K562 (cell line): ENCODE results near the gene CENPP. TPM values are rescaled to one million over a fixed set of nuclear protein-coding genes. Genes with fewer than 3 reads are reported as not detected.
"Not testable (repeated sequence)": the region's sequence is repeated elsewhere in the genome, so short reads cannot be mapped to it uniquely, and the experiment has no call there.

Source experiments
- ATAC-seq: fragments of 200-7000 bp; cut with Tn5 transposase; 3 replicates; pipeline ENCODE4 v1.9.1; 2020; ENCODE audit warnings: moderate library complexity
- BruUV-seq: library from RNA; stranded (reverse); fragments of 400-500 nt; replicated peaks from 2 replicates; lab custom pipeline; 2021; lab: Mats Ljungman, UMichigan
- CTCF ChIA-PET: fragments of 300-600 bp; formaldehyde crosslinking; extraction: SDS; loops from one replicate; lab custom pipeline; 2021; ENCODE audit warnings: low intra/inter-chr PET ratio; lab: Yijun Ruan, JAX
- POLR2A ChIA-PET: fragments of 300-600, 350-650 bp; sonication (Branson Sonifier 250); formaldehyde crosslinking; extraction: SDS; loops from one replicate; lab custom pipeline; 2021; ENCODE audit warnings: antibody characterized with exemption, inconsistent platforms; lab: Yijun Ruan, JAX
- DNase-seq, 4 experiments: peaks; one replicate each; pipeline versions ENCODE4 v3.0.0 to v3.0.0-alpha.2; 2011 to 2018; ENCODE audit warnings: low spot score in 3 of 4, mixed read lengths in 3 of 4; ENCODE audit errors: extremely low read depth in 1 of 4
- FAIRE-seq: peaks from 2 replicates; lab custom pipeline; 2011; peaks lifted over from hg19 to GRCh38; lab: Jason Lieb, UNC
- H2AFZ ChIP-seq: 2 replicates; pipeline ENCODE4 v1.6.0; 2011; ENCODE audit warnings: low read depth, low read length, control low read depth, inconsistent platforms
- H3K27ac ChIP-seq: fragments of 200-600 bp; 3 replicates; pipeline ENCODE4 v1.8.0; 2011; ENCODE audit warnings: low read depth, mild to moderate bottlenecking, control low read depth, inconsistent platforms, low read length, moderate library complexity, mixed read lengths; ENCODE audit errors: extremely low read depth
- H3K27me3 ChIP-seq, 2 experiments: fragments of 300-600 bp in 1 of 2; 2 replicates in 1 of 2; 3 replicates in 1 of 2; pipeline versions ENCODE4 v1.6.0 to v1.8.0; 2011; ENCODE audit warnings: inconsistent platforms in 2 of 2, low read length in 2 of 2, mild to moderate bottlenecking in 1 of 2, mixed read lengths in 1 of 2, moderate library complexity in 1 of 2; ENCODE audit not compliant: control insufficient read depth in 2 of 2, insufficient read depth in 2 of 2
- H3K36me3 ChIP-seq: fragments of 300-600 bp; 3 replicates; pipeline ENCODE4 v1.8.0; 2011; ENCODE audit warnings: mild to moderate bottlenecking, low read length, inconsistent platforms; ENCODE audit not compliant: control insufficient read depth, insufficient read depth
- H3K4me1 ChIP-seq, 2 experiments: fragments of 200-600 bp in 1 of 2; replicated peaks in 1 of 2; 2 replicates in 1 of 2; 3 replicates in 1 of 2; pipeline versions ENCODE4 v1.5.1 to v1.8.0; 2011; ENCODE audit warnings: inconsistent platforms in 2 of 2, low read length in 2 of 2, mild to moderate bottlenecking in 1 of 2, mixed read lengths in 1 of 2, moderate library complexity in 1 of 2; ENCODE audit not compliant: control insufficient read depth in 2 of 2, insufficient read depth in 2 of 2
- H3K4me2 ChIP-seq: 2 replicates; pipeline ENCODE4 v1.6.1; 2011; ENCODE audit warnings: low read length, control low read depth, inconsistent platforms, mixed read lengths; ENCODE audit not compliant: insufficient read depth
- H3K4me3 ChIP-seq: fragments of 200-600 bp; sonication (generic), shearing (Covaris generic); 2 replicates; pipeline ENCODE4 v1.5.1; 2016; ENCODE audit warnings: control low read depth, inconsistent platforms
- H3K79me2 ChIP-seq: fragments of 200-600 bp; 3 replicates; pipeline ENCODE4 v1.8.0; 2011; ENCODE audit warnings: low read length, inconsistent platforms; ENCODE audit not compliant: control insufficient read depth, insufficient read depth
- H3K9ac ChIP-seq, 2 experiments: 2 replicates each; pipeline versions ENCODE4 v1.6.0 to v1.6.1; 2011; ENCODE audit warnings: low read depth in 2 of 2, low read length in 2 of 2, control low read depth in 1 of 2, inconsistent platforms in 1 of 2, mild to moderate bottlenecking in 1 of 2, mixed read lengths in 1 of 2; ENCODE audit not compliant: insufficient read depth in 1 of 2
- H3K9me1 ChIP-seq: one replicate; pipeline ENCODE4 v1.6.0; 2011; ENCODE audit warnings: inconsistent platforms, mild to moderate bottlenecking, low read length, moderate library complexity; ENCODE audit not compliant: control insufficient read depth, insufficient read depth
- H3K9me3 ChIP-seq: replicated peaks from 2 replicates; pipeline ENCODE4 v1.5.1; 2011; ENCODE audit warnings: low read depth, low read length, inconsistent platforms; ENCODE audit not compliant: control insufficient read depth, insufficient read depth
- H4K20me1 ChIP-seq: replicated peaks from 2 replicates; pipeline ENCODE4 v1.6.1; 2011; ENCODE audit warnings: low read length, inconsistent platforms, mixed read lengths; ENCODE audit not compliant: control insufficient read depth, insufficient read depth
- ZNF354B ChIP-seq: fragments of 250-450 bp; sonication (Bioruptor Pico); IDR thresholded peaks from 2 replicates; pipeline ENCODE4 v1.4.0; 2020
- ZNF507 ChIP-seq: conservative IDR thresholded peaks from 2 replicates; pipeline ENCODE4 v1.6.1; 2017; ENCODE audit warnings: missing genetic modification characterization, missing compliant biosample characterization
- WGBS: fragments of 100-300 bp; shearing (Covaris generic); methylation state at CpG from one replicate; pipeline ENCODE4 v1.1.6; 2016; ENCODE audit warnings: low coverage, mixed read lengths; ENCODE audit not compliant: insufficient coverage; ENCODE audit errors: missing lambda C conversion rate; 5-methylcytosine and 5-hydroxymethylcytosine counted together
- in situ Hi-C: fragments of 300-500 bp; cut with MboI; formaldehyde crosslinking; loops from 4 replicates; pipeline ENCODE4 v1.15.0; 2018; ENCODE audit warnings: inconsistent platforms, mixed read lengths
- intact Hi-C: fragments of 100-400 bp; cut with micrococcal nuclease; formaldehyde crosslinking; loops from 2 replicates; pipeline ENCODE4 v1.14.2; 2022
- polyA plus RNA-seq, 8 experiments: library from polyadenylated mRNA; depleted of rRNA in 4 of 8; stranded (reverse) in 5 of 8; unstranded in 3 of 8; fragments of >200 nt; fragmentation: Nextera tagmentation in 2 of 8; fragmentation: Illumina TruSeq in 1 of 8; extraction: Ambion mirVana in 2 of 8; extraction: Trizol in 1 of 8; gene quantifications; 2 replicates each; pipeline versions ENCODE4 v1.2.1 to v1.2.3, GENCODE V29; 2011 to 2014; ENCODE audit warnings: inconsistent platforms in 1 of 8, missing spikeins in 1 of 8
- total RNA-seq, 7 experiments: library from RNA; depleted of rRNA in 6 of 7; stranded (reverse); fragments of >200 nt in 6 of 7; fragmentation: Illumina TruSeq in 2 of 7; extraction: Trizol in 2 of 7; gene quantifications; 2 replicates each; pipeline versions ENCODE4 v1.2.1 to v1.2.3, GENCODE V29; 2011 to 2021; ENCODE audit warnings: low replicate concordance in 1 of 7

Gene CENPP
- total and polyA plus RNA-seq, 9 of the 15 experiments (the other 6 are each of a cell fraction or from before 2014, with no cell fraction given) = 8.0 to 28.5 (median 17.9) TPM

GRCh38 chr9:92571871-92572270 lies 246.1 kb downstream of the CENPP start:
- H3K4me2 ChIP-seq, POLR2A ChIA-PET, ATAC-seq, H3K79me2 ChIP-seq, H3K27ac ChIP-seq, H3K4me1 ChIP-seq, H3K9me3 ChIP-seq, H3K36me3 ChIP-seq, in situ Hi-C loops, intact Hi-C loops, CTCF ChIA-PET, H3K27me3 ChIP-seq, H3K9me1 ChIP-seq, BruUV-seq, H3K9ac ChIP-seq, DNase-seq, H3K4me3 ChIP-seq, H4K20me1 ChIP-seq, H2AFZ ChIP-seq, FAIRE-seq: not testable (repeated sequence)
- 9% methylated on average over 2 of the region's 2 CpGs for WGBS
- TF ChIP-seq ZNF354B (CRISPR knock-in tag) (peak; percentile 72), ZNF507 (tag) (peak; percentile 95)

GRCh38 chr9:92573612-92574011 lies 247.9 kb downstream of the CENPP start:
- H3K4me1 ChIP-seq, FAIRE-seq, H3K4me3 ChIP-seq, H3K36me3 ChIP-seq, BruUV-seq, H3K9me1 ChIP-seq, H4K20me1 ChIP-seq, DNase-seq, H3K9me3 ChIP-seq, H3K27ac ChIP-seq, ATAC-seq, intact Hi-C loops, H3K79me2 ChIP-seq, H3K27me3 ChIP-seq, H3K4me2 ChIP-seq, CTCF ChIA-PET, in situ Hi-C loops, H3K9ac ChIP-seq, H2AFZ ChIP-seq, POLR2A ChIA-PET: not testable (repeated sequence)
- WGBS = 68% methylated on average over 14 of the region's 14 CpGs
